ENCODE results near the gene EPPIN. TPM values are rescaled to one million over a fixed set of nuclear protein-coding genes. Genes with fewer than 3 reads are reported as not detected.
"Not testable (repeated sequence)": the region's sequence is repeated elsewhere in the genome, so short reads cannot be mapped to it uniquely, and the experiment has no call there.

Gene EPPIN
- total and polyA plus RNA-seq, 2 donors from 2014 or later: not detected

- DNase-seq: peak in 2 of 5 donors; percentile 43 to 71
- intact Hi-C loops (cut with DNase I): no loop called here
- no peaks in the 10 kb centered on the region for H3K9me3 ChIP-seq (ENCODE audit: control insufficient read depth in 2 of 3, insufficient read depth in 1 of 3, low read length in 3 of 3)
- no peak overlapping the region for H3K27ac ChIP-seq (ENCODE audit: low read depth in 2 of 2, low read length in 2 of 2)
- TF ChIP-seq, protein P1, sequence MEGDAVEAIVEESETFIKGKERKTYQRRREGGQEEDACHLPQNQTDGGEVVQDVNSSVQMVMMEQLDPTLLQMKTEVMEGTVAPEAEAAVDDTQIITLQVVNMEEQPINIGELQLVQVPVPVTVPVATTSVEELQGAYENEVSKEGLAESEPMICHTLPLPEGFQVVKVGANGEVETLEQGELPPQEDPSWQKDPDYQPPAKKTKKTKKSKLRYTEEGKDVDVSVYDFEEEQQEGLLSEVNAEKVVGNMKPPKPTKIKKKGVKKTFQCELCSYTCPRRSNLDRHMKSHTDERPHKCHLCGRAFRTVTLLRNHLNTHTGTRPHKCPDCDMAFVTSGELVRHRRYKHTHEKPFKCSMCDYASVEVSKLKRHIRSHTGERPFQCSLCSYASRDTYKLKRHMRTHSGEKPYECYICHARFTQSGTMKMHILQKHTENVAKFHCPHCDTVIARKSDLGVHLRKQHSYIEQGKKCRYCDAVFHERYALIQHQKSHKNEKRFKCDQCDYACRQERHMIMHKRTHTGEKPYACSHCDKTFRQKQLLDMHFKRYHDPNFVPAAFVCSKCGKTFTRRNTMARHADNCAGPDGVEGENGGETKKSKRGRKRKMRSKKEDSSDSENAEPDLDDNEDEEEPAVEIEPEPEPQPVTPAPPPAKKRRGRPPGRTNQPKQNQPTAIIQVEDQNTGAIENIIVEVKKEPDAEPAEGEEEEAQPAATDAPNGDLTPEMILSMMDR (IDR thresholded peaks at IDR 0.05; ENCODE audit: borderline replicate concordance, extremely low read depth, insufficient read depth): no peak
- no peak overlapping the region for H3K4me3 ChIP-seq (ENCODE audit: low read length in 3 of 3)
- H3K4me1 ChIP-seq (ENCODE audit: control insufficient read depth in 2 of 3, insufficient read depth in 2 of 3, low read depth in 1 of 3, low read length in 3 of 3): no peaks in the 10 kb centered on the region
- H3K9ac ChIP-seq (ENCODE audit: low read length in 3 of 3): no peak overlapping the region
- no peaks in the 10 kb centered on the region for H3K27me3 ChIP-seq (ENCODE audit: control insufficient read depth, insufficient read depth, low read length)
- FAIRE-seq: no peak
- no peaks in the 10 kb centered on the region for H3K36me3 ChIP-seq (ENCODE audit: control insufficient read depth in 2 of 3, insufficient read depth in 3 of 3, low read length in 3 of 3)
Measured at GRCh38 chr20:45576995-45577394, 29.8 kb upstream of the EPPIN start.

- no peak overlapping the region for H3K9ac ChIP-seq (ENCODE audit: low read length in 3 of 3)
- intact Hi-C loops (cut with DNase I): no loop called here
- no peak overlapping the region for H3K4me3 ChIP-seq (ENCODE audit: low read length in 3 of 3)
- H3K9me3 ChIP-seq (ENCODE audit: control insufficient read depth in 2 of 3, insufficient read depth in 1 of 3, low read length in 3 of 3): no peaks in the 10 kb centered on the region
- H3K27ac ChIP-seq (ENCODE audit: low read depth in 2 of 2, low read length in 2 of 2): no peak overlapping the region
- no peaks in the 10 kb centered on the region for H3K27me3 ChIP-seq (ENCODE audit: control insufficient read depth, insufficient read depth, low read length)
- H3K36me3 ChIP-seq (ENCODE audit: control insufficient read depth in 2 of 3, insufficient read depth in 3 of 3, low read length in 3 of 3): no peaks in the 10 kb centered on the region
- DNase-seq (no peak), FAIRE-seq (no peak)
- TF ChIP-seq, protein P1 (IDR thresholded peaks at IDR 0.05; ENCODE audit: borderline replicate concordance, extremely low read depth, insufficient read depth): no peak
- no peaks in the 10 kb centered on the region for H3K4me1 ChIP-seq (ENCODE audit: control insufficient read depth in 2 of 3, insufficient read depth in 2 of 3, low read depth in 1 of 3, low read length in 3 of 3)
Measured at GRCh38 chr20:45575931-45576330, 28.7 kb upstream of the EPPIN start.

DNA sequence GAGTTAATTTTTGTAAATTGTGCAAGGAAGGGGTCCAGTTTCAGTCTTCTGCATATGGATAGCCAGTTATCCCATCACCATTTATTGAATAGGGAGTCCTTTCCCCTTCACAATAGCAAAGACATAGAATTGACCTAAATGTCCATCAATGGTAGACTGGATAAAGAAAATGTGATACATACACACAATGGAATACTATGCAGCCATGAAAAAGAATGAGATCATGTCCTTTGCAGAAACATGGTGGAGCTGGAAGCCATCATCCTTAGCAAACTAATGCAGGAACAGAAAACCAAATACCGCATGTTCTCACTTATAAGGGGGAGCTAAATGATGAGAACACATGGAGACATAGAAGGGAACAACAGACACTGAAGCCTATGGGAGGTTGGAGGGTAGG, 22.4 kb upstream of the EPPIN start:
- H3K9me3 ChIP-seq (ENCODE audit: control insufficient read depth in 2 of 3, insufficient read depth in 1 of 3, low read length in 3 of 3); H3K36me3 ChIP-seq (ENCODE audit: control insufficient read depth in 2 of 3, insufficient read depth in 3 of 3, low read length in 3 of 3); H3K9ac ChIP-seq (ENCODE audit: low read length in 3 of 3); H3K4me3 ChIP-seq (ENCODE audit: low read length in 3 of 3); H3K27me3 ChIP-seq (ENCODE audit: control insufficient read depth, insufficient read depth, low read length); H3K27ac ChIP-seq (ENCODE audit: low read depth in 2 of 2, low read length in 2 of 2); DNase-seq; H3K4me1 ChIP-seq (ENCODE audit: control insufficient read depth in 2 of 3, insufficient read depth in 2 of 3, low read depth in 1 of 3, low read length in 3 of 3); FAIRE-seq; intact Hi-C loops (cut with DNase I): not testable (repeated sequence)

GRCh38 chr20:45564760-45565276, 17.6 kb upstream of the EPPIN start:
- no peaks in the 10 kb centered on the region for H3K4me1 ChIP-seq (ENCODE audit: control insufficient read depth in 2 of 3, insufficient read depth in 2 of 3, low read depth in 1 of 3, low read length in 3 of 3)

More at GRCh38 chr20:45564760-45565276, 17.6 kb upstream of the EPPIN start:
- Histone ChIP-seq H3K27me3 (ENCODE audit: control insufficient read depth, insufficient read depth, low read length) (no peaks in the 10 kb centered on the region), H3K9ac (ENCODE audit: low read length in 3 of 3) (no peak overlapping the region), H3K27ac (ENCODE audit: low read depth in 2 of 2, low read length in 2 of 2) (no peak overlapping the region), H3K36me3 (ENCODE audit: control insufficient read depth in 2 of 3, insufficient read depth in 3 of 3, low read length in 3 of 3) (no peaks in the 10 kb centered on the region), H3K9me3 (ENCODE audit: control insufficient read depth in 2 of 3, insufficient read depth in 1 of 3, low read length in 3 of 3) (no peaks in the 10 kb centered on the region), H3K4me3 (ENCODE audit: low read length in 3 of 3) (no peak overlapping the region)
- no peak for DNase-seq
- intact Hi-C loops (cut with DNase I): no loop called here
- no peak for FAIRE-seq
- TF ChIP-seq, protein P1 (IDR thresholded peaks at IDR 0.05; ENCODE audit: borderline replicate concordance, extremely low read depth, insufficient read depth): no peak

Data from kidney (tissue), 14 donors.